Measurements from ENCODE around the gene XRCC4. TPM values are rescaled to one million over a fixed set of nuclear protein-coding genes. Genes with fewer than 3 reads are reported as not detected.

XRCC4 gene
- total and polyA plus RNA-seq, 11 donors = 3.3 to 50.5 (median 8.0) TPM

DNA sequence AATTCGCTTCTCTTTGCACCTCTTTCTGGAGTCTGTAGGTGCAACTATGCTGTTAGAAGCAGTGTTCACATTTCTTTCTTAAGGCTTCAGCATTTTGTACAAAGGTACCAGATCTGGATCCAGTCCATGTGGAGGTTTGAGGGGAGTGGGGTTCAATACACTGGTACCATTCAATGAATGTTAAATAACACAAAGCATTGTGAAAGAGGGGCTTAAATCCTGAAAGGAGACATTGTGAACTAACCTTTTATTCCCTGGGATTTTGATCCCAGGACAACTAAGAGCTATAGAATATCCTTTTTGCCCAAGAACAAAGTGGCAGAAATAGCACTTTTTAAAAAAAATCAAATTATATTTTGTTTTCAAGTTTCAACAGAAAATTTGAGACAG, 286.5 kb downstream of the XRCC4 start:
- TF ChIP-seq CTCF (IDR thresholded peaks at IDR 0.05) = no peak
- no peak for TF ChIP-seq POLR2A (IDR thresholded peaks at IDR 0.05)
- Histone ChIP-seq H3K4me1 (peaks cover 0 to 21% (median 0%) of the 10 kb centered on the region in 12 donors), H3K9me3 (peaks cover 0 to 11% (median 0%) of the 10 kb centered on the region in 12 donors), H3K36me3 (no peaks in the 10 kb centered on the region), H3K27me3 (no peaks in the 10 kb centered on the region), H3K4me3 (no peak overlapping the region), H3K27ac (peak overlapping the region in 1 of 12 donors; percentile 51)
- ATAC-seq = no peak
- WGBS, 4 donors = 89 to 97% (median 93%) methylated on average over 1 of the region's 1 CpG
- intact Hi-C loops (cut with DNase I) = no loop called here
- no peak for DNase-seq

DNA sequence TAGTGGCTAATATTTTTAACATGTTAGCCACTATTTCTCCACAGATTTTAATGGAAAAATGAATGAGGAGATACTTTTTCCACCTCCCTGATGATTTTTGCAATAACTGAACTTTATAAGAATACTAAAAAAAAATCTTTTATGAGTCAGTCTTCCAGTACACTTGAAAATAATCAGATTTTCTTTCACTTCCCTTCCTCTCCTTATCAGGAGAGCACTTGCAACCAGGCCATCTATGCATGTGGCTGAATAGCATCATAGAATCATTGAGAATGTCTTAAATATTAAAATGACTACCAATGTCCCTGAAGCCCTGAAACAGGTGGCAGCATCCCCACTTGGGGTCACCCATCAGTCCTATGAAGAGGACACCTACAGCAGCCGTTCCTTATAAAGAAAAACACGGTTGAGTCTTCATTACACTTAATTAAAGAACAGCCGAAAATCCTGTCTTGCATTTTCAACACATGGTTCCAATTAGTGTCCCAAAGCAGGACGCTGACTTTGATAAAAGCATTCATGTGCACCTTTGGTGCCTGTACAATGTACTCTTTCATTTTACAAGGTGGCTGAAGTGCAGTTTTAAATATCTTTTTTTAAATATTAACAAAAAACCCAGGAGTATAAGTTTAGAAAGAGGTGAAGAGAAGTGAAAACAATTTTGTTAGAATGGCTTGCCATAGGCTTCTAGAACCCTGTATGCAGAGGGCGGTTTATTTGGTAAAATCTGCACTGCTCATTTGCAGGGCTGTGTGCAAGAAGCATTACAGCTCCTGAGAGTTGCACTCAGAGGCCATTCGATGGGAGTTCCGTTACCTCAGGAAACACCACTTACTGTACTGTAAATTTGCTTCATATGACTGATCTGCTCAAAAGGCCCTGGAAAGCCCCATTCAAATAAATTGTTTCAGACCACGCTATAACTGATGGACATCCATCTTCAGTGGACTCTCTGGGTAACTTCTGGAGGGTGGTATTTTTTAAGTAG, 287.3 kb downstream of the XRCC4 start:
- Histone ChIP-seq H3K27me3 (no peaks in the 10 kb centered on the region), H3K27ac (peak overlapping the region in 1 of 12 donors; percentile 51), H3K36me3 (no peaks in the 10 kb centered on the region), H3K4me1 (peaks cover 0 to 21% (median 0%) of the 10 kb centered on the region in 12 donors), H3K9me3 (peaks cover 0 to 11% (median 0%) of the 10 kb centered on the region in 12 donors), H3K4me3 (no peak overlapping the region)
- ATAC-seq (no peak), DNase-seq (no peak)
- 81 to 88% (median 85%) methylated on average over 8 of the region's 8 CpGs for WGBS, 4 donors
- no peak for TF ChIP-seq CTCF (IDR thresholded peaks at IDR 0.05)
- no peak for TF ChIP-seq POLR2A (IDR thresholded peaks at IDR 0.05)
- intact Hi-C loops (cut with DNase I) = no loop called here

DNA sequence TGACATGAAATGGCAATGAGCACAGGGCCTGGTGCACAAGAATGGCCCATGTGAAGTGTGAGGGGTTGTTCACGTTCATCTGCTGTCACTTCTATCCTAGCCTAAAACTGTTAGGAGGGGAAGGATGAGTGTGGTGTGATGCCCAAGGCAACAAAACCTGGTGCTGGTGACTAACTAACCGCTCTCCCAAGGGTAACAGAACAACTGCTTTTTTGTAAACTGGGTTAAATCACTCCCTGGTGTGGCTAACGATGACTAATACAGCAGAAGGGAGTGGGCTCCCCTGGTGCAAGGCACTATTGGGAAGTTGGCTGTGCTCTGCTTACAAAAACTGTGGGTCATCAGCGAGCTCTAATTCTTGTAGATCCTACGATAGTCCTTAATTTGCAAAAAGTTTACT, 291.0 kb downstream of the XRCC4 start:
- H3K27ac ChIP-seq = peak overlapping the region in 2 of 12 donors; percentile 9 to 91

More for the DNA sequence above, 291.0 kb downstream of the XRCC4 start:
- H3K27me3 ChIP-seq = no peaks in the 10 kb centered on the region
- ATAC-seq (peak; percentile 48 to 91 (median 80)), DNase-seq (peak in 2 of 5 donors; percentile 26 to 32)
- intact Hi-C loops (cut with DNase I) = no loop called here
- no peaks in the 10 kb centered on the region for H3K9me3 ChIP-seq
- WGBS, 4 donors = 62 to 85% (median 79%) methylated on average over 5 of the region's 5 CpGs
- H3K4me3 ChIP-seq = no peak overlapping the region
- no peaks in the 10 kb centered on the region for H3K36me3 ChIP-seq
- no peak for TF ChIP-seq POLR2A (IDR thresholded peaks at IDR 0.05)
- TF ChIP-seq CTCF (IDR thresholded peaks at IDR 0.05) = no peak
- peaks cover 0 to 19% (median 0%) of the 10 kb centered on the region in 12 donors for H3K4me1 ChIP-seq

Measured in heart left ventricle (tissue), 16 donors.